Stimulated activated memory B cell treated with anti-CD40 and anti-IgM and Interleukin-4, amounts not matched to agents 10 μg/mL and 1 μg/mL and 100 μg/mL, for 72 hours (primary cell): ENCODE measurements around the gene XPNPEP2.
"Not testable (repeated sequence)": the region's sequence is repeated elsewhere in the genome, so short reads cannot be mapped to it uniquely, and the experiment has no call there.

Source experiments
- ATAC-seq: fragments of 150-1000 bp; cut with Tn5 transposase; 2 replicates; pipeline ENCODE4 v1.10.0; 2021
- H3K27ac Mint-ChIP-seq: one replicate; pipeline ENCODE4 v1.8.0; 2022; ENCODE audit warnings: mild to moderate bottlenecking, mixed read lengths
- H3K27me3 Mint-ChIP-seq: one replicate; pipeline ENCODE4 v1.8.0; 2022; ENCODE audit warnings: mixed read lengths
- H3K36me3 Mint-ChIP-seq: one replicate; pipeline ENCODE4 v1.8.0; 2022; ENCODE audit warnings: mixed read lengths
- H3K4me1 Mint-ChIP-seq: one replicate; pipeline ENCODE4 v1.8.0; 2022; ENCODE audit warnings: mixed read lengths
- H3K4me3 Mint-ChIP-seq: one replicate; pipeline ENCODE4 v1.8.0; 2022; ENCODE audit warnings: mild to moderate bottlenecking, moderate library complexity, mixed read lengths
- H3K9me3 Mint-ChIP-seq: one replicate; pipeline ENCODE4 v1.8.0; 2022; ENCODE audit warnings: mixed read lengths

XPNPEP2 gene

GRCh38 chrX:129733335-129733734 lies 5.4 kb upstream of the XPNPEP2 start:
- Mint-ChIP-seq H3K27ac (no peak overlapping the region), H3K36me3 (no peaks in the 10 kb centered on the region), H3K9me3 (no peaks in the 10 kb centered on the region), H3K27me3 (no peaks in the 10 kb centered on the region), H3K4me3 (no peak overlapping the region), H3K4me1 (peaks cover 41% of the 10 kb centered on the region)
- ATAC-seq: no peak

GRCh38 chrX:129736491-129736890 lies 2.3 kb upstream of the XPNPEP2 start:
- H3K27ac Mint-ChIP-seq: peak overlapping the region; percentile 50
- peaks cover 33% of the 10 kb centered on the region for H3K4me1 Mint-ChIP-seq
- H3K36me3 Mint-ChIP-seq: no peaks in the 10 kb centered on the region

DNA sequence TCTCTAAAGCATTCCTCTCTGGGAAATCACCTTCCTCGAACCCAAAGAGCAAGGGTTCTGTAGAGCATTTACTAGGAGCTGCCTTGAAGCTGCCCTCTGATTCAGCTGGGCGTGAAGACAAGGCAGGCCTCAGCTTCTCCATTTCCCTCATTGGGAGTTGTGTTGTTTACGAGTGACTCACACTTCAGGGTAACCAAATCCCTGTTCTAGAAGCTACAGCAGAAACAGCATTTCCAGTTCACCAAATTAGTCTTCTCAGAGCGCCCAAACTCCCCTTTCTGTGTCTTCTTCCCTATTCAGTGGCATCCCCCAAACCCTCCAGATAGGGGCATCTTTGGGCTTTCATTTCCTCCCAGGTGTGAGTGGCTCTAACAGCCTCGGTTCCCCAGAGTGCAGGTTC lies 863 bp upstream of the XPNPEP2 start:
- Mint-ChIP-seq H3K4me1 (peaks cover 20% of the 10 kb centered on the region), H3K36me3 (no peaks in the 10 kb centered on the region), H3K4me3 (no peak overlapping the region), H3K9me3 (no peaks in the 10 kb centered on the region), H3K27me3 (no peaks in the 10 kb centered on the region), H3K27ac (peak overlapping the region; percentile 79)
- peak; percentile 81 for ATAC-seq

More at GRCh38 chrX:129736491-129736890, 2.3 kb upstream of the XPNPEP2 start:
- ATAC-seq: no peak
- Mint-ChIP-seq H3K9me3 (no peaks in the 10 kb centered on the region), H3K4me3 (no peak overlapping the region), H3K27me3 (no peaks in the 10 kb centered on the region)

DNA sequence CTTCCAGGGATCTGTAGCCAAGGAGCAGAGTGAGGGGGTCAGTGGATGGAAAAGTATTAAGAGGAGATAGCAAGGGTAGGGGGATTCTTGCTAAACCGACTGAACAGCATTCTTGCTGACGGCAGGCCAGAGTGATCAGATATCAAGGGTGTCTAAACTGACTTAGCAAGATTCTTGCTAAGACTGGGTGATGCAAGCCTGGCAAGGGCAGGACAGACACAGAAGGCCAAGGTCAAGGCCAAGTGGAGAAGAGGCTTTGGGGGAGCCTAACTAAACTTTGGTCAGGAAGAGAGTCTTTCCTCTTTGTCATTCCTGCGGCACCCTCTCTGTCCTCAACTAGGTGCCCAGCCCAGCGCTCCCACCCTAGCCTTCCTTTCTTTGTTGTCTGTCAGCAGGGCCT lies 799 bp downstream of the XPNPEP2 start:
- Mint-ChIP-seq H3K36me3 (no peaks in the 10 kb centered on the region), H3K4me3 (no peak overlapping the region), H3K27me3 (no peaks in the 10 kb centered on the region), H3K9me3 (no peaks in the 10 kb centered on the region), H3K4me1 (peaks cover 19% of the 10 kb centered on the region), H3K27ac (peak overlapping the region; percentile 79)
- no peak for ATAC-seq

DNA sequence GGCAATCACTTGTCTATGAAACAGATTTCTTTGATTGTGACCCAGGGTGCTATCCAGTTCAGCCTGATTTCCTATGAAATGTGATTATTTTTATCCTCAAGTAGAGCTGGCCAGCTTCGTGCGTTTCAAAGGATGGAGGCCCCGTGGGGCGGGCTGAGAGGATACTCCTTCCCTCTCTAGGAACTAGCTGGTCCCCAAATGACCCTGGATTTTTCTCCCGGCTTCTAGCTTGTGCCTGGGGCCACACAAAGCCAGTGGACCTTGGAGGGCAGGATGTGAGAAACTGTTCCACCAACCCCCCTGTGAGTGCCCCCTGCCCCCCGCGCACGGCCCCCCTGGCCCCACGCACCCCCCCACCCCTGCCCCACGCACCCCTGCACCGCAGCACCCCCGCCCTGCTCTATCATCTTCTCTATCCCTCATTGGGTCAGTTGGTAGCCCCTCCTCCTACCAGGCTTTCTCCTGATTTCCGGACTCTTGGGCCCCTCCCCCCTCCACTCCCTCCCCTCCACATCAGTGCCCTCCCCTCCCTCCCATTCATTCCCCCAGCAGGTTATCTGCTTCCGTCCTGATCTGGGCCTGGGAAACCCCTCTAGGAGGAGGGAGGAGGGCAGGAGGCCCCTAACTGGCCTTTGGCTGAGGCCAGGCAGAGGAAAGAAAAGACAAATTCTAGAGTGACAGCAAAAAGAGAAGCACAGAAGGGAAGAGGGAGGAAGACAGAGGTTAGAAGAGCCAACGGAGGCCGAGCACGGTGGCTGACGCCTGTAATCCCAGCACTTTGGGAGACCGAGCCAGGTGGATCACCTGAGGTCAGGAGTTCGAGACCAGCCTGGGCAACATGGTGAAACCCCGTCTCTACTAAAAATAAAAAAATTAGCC lies 3.3 kb downstream of the XPNPEP2 start:
- H3K4me1 Mint-ChIP-seq: peaks cover 13% of the 10 kb centered on the region
- ATAC-seq: no peak
- no peaks in the 10 kb centered on the region for H3K36me3 Mint-ChIP-seq
- H3K9me3 Mint-ChIP-seq: no peaks in the 10 kb centered on the region
- H3K4me3 Mint-ChIP-seq: no peak overlapping the region
- H3K27ac Mint-ChIP-seq: no peak overlapping the region
- H3K27me3 Mint-ChIP-seq: no peaks in the 10 kb centered on the region

- ATAC-seq, H3K9me3 Mint-ChIP-seq, H3K27me3 Mint-ChIP-seq, H3K36me3 Mint-ChIP-seq, H3K4me3 Mint-ChIP-seq, H3K4me1 Mint-ChIP-seq, H3K27ac Mint-ChIP-seq: not testable (repeated sequence)
Observed at GRCh38 chrX:129742759-129743152, 4.0 kb downstream of the XPNPEP2 start.

- ATAC-seq: no peak
- H3K27ac Mint-ChIP-seq: no peak overlapping the region
Observed at GRCh38 chrX:129743821-129744220, 5.0 kb downstream of the XPNPEP2 start.

DNA sequence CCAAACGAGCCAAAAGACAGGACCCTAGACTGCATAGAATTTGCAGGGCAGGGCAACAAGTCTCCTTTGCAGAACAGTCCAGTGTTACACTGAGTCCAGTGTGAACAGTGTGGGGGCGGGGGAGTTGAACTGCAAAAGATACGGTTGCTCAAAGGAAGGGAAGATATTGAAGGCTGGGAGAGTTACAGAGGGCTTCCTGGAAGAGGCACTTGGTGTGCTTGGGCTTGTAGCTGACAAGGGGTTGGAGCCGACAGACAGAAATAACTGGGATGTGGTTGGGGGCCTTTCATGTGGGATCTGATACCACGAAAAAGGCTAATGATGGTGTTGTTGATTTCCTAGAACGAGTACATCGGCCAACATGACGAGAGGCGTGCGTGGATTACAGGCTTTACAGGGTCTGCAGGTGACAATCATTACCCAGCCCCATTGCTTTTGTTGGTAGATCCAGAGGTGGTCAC lies 6.1 kb downstream of the XPNPEP2 start:
- H3K27me3 Mint-ChIP-seq: no peaks in the 10 kb centered on the region
- H3K4me1 Mint-ChIP-seq: no peaks in the 10 kb centered on the region
- no peaks in the 10 kb centered on the region for H3K36me3 Mint-ChIP-seq
- no peak for ATAC-seq
- H3K4me3 Mint-ChIP-seq: no peak overlapping the region
- H3K9me3 Mint-ChIP-seq: no peaks in the 10 kb centered on the region
- H3K27ac Mint-ChIP-seq: peak overlapping the region; percentile 15

More at GRCh38 chrX:129743821-129744220, 5.0 kb downstream of the XPNPEP2 start:
- Mint-ChIP-seq H3K4me1 (no peaks in the 10 kb centered on the region), H3K36me3 (no peaks in the 10 kb centered on the region), H3K27me3 (no peaks in the 10 kb centered on the region), H3K4me3 (no peak overlapping the region), H3K9me3 (no peaks in the 10 kb centered on the region)

DNA sequence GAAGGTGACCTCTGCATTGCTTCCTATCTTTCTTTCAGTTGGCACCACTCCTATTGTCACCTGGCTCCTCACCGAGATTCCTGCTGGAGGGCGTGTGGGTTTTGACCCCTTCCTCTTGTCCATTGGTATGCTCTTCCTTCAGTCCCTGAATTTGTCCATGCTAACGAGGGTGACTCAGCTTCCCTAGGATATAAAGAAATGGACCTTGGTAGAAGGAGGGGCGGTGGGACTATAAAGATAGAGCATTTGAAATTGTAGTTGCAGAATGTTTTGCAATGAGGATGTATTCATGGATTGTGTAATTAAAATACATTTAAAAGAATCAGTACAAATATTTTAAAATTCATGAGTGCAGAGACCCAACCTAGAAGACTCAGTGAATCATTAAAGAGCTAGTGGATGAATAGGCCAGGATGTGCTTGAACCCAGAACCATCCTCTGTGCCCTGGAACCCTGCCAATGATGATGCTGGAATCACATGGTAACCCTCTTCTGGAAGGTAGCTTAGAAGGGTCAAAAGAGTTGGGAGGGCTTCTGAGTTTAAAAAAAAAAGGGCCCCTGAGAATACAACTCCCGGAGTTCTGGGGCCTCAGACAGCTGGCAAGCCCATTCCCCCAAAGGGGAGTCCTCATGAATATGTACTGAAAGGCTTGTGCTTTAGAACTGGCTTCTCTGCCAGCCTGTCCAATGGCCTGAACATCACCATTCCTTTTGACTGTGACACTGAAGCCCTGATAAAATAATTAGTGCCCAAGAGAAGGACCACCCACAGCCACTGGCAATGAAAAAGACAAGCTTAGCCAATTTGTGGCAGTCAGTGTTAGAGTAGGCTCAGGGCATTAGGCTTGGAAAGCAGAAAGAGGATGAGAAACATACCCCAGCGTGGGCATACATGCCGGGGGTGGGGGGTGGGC lies 8.0 kb downstream of the XPNPEP2 start:
- Mint-ChIP-seq H3K27me3 (no peaks in the 10 kb centered on the region), H3K27ac (no peak overlapping the region), H3K36me3 (no peaks in the 10 kb centered on the region), H3K9me3 (no peaks in the 10 kb centered on the region), H3K4me3 (no peak overlapping the region), H3K4me1 (no peaks in the 10 kb centered on the region)
- ATAC-seq: no peak

DNA sequence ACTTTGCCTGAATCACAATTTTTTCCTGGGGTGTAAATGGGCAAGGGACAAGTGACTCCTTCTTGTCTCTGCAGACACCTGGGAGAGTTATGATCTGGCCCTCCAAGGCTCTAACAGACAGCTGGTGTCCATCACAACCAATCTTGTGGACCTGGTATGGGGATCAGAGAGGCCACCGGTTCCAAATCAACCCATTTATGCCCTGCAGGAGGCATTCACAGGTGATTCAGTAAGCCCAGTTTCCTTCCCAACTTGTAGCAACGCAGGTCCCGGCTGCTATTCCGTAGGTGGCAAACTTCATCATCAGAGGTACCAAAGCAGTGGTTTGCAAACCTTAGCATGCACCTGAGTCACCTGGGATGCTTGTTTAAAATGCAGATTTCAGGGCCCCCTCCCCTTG lies 8.8 kb downstream of the XPNPEP2 start:
- Mint-ChIP-seq H3K4me3 (no peak overlapping the region), H3K36me3 (no peaks in the 10 kb centered on the region), H3K4me1 (no peaks in the 10 kb centered on the region), H3K27me3 (no peaks in the 10 kb centered on the region), H3K9me3 (no peaks in the 10 kb centered on the region), H3K27ac (no peak overlapping the region)
- no peak for ATAC-seq

DNA sequence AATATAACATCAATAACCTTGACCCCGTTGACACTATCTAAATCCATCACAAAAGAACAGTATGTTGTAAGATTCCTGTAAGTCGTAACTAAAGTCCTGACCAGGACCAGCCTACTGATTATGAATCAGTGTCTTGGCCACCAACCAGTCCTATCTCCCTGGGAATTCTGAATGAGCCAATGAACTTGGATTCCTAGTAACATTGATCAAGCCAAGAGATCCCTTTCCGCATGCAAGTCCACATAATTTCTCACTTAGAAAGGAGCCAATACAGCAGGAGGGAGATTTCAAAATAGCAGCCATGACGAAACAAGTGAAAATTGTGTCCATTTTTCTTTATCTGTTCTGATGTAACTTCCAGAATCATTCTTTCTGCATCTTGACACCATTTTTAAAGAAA lies 9.5 kb downstream of the XPNPEP2 start:
- Mint-ChIP-seq H3K4me3 (no peak overlapping the region), H3K36me3 (no peaks in the 10 kb centered on the region), H3K27me3 (no peaks in the 10 kb centered on the region), H3K9me3 (no peaks in the 10 kb centered on the region), H3K4me1 (no peaks in the 10 kb centered on the region), H3K27ac (no peak overlapping the region)
- no peak for ATAC-seq

DNA sequence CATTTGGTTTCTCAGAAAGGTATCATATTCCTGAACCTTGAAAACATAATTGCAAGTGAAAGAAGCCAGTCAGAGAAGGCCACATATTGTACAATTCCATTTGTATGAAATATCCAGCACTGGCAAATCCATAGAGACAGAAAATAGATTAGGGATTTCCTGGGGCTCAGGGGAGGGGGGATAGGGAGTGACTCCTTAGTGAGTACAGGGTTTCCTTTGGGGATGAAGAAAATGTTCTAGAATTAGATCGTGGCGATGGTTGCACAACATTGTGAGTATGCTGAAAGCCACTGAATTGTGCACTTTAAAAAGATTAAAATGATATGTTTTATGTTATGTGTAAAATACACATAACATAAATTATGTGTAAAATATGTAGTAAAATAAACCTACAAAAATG lies 10.3 kb downstream of the XPNPEP2 start:
- Mint-ChIP-seq H3K27ac (no peak overlapping the region), H3K9me3 (no peaks in the 10 kb centered on the region), H3K36me3 (no peaks in the 10 kb centered on the region), H3K27me3 (no peaks in the 10 kb centered on the region), H3K4me1 (peaks cover 1% of the 10 kb centered on the region), H3K4me3 (no peak overlapping the region)
- ATAC-seq: no peak

DNA sequence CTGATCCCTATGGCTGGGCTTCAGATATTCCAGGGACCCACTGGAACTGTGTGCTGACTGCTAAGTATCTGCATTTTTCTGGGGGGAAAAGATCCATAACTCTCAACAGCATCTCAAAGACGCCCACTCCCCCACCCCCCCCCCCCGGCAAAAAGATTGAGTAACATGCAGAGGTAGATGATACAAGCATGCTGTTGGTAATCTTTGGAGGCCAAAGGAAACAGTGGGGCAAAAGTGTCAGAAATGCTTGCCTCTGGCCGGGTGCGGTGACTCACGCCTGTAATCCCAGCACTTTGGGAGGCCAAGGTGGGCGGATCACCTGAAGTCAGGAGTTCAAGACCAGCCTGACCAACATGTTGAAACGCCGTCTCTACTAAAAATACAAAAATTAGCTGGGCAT lies 12.2 kb downstream of the XPNPEP2 start:
- no peak for ATAC-seq
- Mint-ChIP-seq H3K4me3 (no peak overlapping the region), H3K9me3 (no peaks in the 10 kb centered on the region), H3K36me3 (no peaks in the 10 kb centered on the region), H3K27me3 (no peaks in the 10 kb centered on the region), H3K4me1 (peaks cover 20% of the 10 kb centered on the region), H3K27ac (peak overlapping the region; percentile 61)

DNA sequence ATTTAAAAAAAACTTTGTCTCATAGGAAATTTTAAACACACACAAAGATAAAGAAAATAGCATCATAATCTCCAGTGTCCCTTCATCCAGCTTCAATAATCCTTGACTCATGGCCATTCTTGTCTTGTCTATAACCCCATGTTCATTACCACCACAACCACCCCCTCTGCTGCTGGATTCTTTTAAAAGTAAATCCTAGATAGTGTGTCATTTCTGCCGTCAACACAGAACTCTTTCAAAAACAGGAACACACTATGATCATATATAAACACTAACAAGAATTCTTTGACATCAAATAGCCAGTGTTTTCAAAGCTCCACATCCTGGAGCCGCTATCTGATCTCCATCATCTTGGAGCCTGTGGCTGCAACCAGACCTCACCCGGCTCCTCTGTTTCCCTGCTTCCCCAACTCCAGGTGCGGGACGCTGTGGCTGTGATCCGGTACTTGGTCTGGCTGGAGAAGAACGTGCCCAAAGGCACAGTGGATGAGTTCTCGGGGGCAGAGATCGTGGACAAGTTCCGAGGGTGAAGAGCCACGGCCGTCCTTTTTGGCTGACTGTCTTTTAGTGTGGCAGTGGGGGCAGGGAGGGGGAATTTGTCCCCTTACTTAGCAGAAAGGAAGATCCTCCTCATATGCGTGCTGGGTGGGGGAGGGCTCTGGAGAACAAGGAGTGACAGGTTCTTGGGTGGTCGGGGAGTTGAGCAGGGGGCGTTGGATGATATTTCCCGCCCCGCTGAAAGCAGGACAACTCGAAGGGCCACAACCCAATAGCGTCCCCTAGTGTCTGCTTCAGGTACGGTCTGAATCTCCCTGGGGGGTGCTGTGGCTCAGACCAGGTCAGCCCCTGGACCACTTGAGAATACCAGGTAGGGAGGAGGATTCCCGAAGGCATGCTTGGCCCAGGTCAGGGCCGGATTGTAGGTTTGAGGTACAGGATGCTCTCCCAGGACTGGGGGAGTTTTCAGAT lies 15.6 kb downstream of the XPNPEP2 start:
- Mint-ChIP-seq H3K27me3 (no peaks in the 10 kb centered on the region), H3K9me3 (no peaks in the 10 kb centered on the region), H3K4me3 (peak overlapping the region; percentile 8), H3K27ac (peak overlapping the region; percentile 79), H3K36me3 (no peaks in the 10 kb centered on the region), H3K4me1 (peaks cover 46% of the 10 kb centered on the region)
- ATAC-seq: no peak
